NCI-H526 treated with DMSO at 0.1 percent for 48 hours (cell line): Measurements from ENCODE around the gene NOPCHAP1.
"Not testable (repeated sequence)": the region's sequence is repeated elsewhere in the genome, so short reads cannot be mapped to it uniquely, and the experiment has no call there.

Source experiments
- DNase-seq: peaks from one replicate; lab custom pipeline; 2025; lab: John Stamatoyannopoulos, UW

The NOPCHAP1 gene, protein sequence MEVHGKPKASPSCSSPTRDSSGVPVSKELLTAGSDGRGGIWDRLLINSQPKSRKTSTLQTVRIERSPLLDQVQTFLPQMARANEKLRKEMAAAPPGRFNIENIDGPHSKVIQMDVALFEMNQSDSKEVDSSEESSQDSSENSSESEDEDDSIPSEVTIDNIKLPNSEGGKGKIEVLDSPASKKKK

DNA sequence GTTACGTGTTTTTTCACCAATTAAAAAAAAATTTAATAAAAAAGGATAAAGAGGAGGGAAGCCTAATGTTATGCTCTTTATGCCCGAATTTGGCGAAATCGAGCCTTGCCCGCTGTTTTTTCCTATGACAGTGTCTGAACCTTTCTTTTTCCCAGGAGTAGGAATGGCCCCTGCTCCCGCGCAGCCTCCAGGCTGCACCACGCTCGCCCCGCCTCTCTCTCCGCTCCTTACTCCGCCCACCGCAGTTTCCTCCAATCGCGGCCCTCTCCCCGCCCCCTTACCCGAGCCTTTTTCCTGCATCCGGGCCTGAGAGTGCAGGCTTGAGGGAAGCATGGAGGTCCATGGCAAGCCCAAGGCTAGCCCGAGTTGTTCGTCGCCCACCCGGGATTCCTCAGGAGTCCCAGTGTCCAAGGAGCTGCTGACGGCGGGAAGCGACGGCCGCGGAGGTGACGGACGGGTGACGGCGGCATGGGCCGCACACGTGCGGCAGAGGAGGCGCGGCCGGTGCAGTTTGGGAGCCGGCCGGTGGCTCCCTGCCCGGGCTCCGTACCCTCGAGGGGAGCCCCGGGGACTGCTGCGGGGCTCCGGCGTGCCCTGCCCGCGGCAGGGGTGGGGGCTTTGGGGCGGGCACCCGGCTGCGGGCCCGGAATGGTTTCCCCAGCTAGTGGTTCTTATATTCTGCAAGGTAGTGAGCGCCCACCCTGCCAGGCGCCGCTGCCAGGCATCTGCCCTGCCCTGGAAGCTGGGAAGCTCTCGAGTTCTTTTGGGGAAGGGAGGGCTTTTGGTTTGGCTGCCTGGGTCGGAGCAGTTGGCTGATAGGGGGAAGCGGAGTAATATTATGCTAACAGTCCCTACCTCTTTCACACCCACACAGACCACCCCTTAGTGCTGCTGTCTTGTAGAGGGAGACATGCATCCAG is at the start of gene NOPCHAP1:
Gene NOPCHAP1, plus strand, starts transcription at position 295 of the 920 bp plus-strand sequence. Its CDS starts 37 bp downstream, at position 332.
- DNase-seq: peak; percentile 82

DNA sequence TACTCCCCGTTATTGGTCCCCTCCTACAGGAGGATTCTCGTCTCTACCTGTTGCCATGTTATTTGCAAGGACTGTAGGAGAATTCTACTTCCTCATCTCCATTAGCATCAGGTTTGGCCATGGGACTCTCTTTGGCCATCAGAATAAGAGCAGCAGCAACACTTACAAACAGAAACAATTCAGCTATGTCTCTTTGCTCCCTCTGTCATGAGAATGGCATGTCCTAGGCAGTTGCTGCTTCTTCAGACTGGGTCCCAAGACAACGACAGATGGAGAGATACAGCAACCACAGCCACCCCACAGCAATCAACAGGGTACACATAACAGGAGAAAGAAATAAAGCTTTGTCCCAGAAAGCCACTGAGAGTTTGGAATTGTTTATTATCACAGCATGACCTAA is 47.7 kb upstream of the NOPCHAP1 start:
- DNase-seq: no peak

DNA sequence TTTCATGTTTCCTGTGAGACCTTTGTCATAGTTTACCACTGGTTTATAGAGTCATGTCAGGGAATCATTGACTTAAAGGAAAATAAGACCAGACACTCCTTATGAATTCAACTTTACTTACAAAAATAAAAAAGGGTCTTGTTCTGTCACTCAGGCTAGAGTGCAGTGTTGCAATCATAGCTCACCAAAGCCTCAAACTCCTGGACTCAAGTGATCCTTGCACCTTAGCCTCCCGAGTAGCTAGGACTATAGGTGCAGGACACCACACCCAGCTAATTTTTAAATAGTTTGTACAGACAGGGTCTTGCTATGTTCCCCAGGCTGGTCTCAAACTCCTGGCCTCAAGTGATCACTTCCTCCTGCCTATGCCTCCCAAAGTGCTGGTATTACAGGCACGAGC is 47.0 kb upstream of the NOPCHAP1 start:
- DNase-seq: no peak

DNA sequence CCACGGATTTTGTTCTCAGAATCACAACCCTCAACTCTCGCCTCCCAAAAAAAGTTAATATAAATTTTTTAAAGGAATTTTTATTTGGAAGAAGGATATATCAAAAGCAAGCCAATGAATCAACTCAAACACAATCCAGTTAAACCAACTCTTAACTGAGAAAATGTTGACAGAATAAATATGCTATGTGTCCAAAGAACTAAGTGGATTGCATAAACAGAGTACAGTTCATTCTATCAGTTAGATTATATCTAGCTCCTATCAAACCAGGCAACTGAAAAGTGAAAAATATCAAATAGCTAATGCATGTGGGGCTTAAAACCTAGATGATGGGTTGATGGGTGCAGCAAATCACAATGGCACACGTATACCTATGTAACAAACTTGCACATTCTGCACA is 44.7 kb upstream of the NOPCHAP1 start:
- no peak for DNase-seq

GRCh38 chr12:104942075-104942474 is 44.0 kb upstream of the NOPCHAP1 start:
- DNase-seq: no peak

GRCh38 chr12:104943401-104943800 is 42.7 kb upstream of the NOPCHAP1 start:
- not testable (repeated sequence) for DNase-seq

DNA sequence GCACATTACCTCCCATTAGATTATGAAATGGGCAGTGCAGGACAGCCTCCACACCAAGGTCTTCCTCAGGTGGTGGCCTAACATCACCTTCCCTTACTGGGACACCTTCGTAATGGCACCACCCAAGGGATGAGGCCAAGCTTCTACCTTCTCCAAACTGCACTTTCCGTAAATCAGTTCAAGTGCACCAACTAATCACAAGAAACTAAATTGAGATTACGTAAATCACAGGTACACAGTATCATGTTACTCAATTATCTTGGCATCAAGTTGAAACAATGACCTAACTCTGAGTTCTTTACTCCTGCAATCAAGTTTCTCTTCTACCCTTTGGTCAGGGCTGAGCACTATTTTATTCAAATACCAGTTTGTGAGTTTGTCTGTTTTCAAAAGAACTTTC is 41.9 kb upstream of the NOPCHAP1 start:
- DNase-seq: no peak

GRCh38 chr12:104948716-104949115 is 37.4 kb upstream of the NOPCHAP1 start:
- DNase-seq: not testable (repeated sequence)

- DNase-seq: no peak
Measured at GRCh38 chr12:104951759-104952509, 34.2 kb upstream of the NOPCHAP1 start.

- no peak for DNase-seq
Measured at GRCh38 chr12:104952816-104953215, 33.3 kb upstream of the NOPCHAP1 start.

GRCh38 chr12:104953323-104953722 is 32.8 kb upstream of the NOPCHAP1 start:
- DNase-seq: no peak

DNA sequence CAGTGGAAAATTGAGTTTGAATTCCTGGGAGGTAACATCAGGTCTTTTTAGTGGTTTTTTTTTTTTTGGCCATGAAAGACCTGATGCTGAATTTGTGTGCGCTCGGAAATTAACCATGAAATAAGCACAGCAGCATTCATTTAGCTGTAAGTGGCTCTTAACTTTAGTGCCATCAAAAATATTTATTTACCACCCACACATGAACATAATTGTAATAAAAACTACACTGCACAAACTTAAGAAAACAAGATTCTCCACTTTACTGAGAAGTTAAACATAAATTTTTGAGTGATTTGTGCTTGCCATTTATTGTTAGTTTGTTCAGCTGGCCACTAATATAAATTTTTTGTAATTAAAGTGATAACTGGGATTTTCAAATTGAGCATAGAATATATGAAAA is 30.4 kb upstream of the NOPCHAP1 start:
- DNase-seq: no peak

DNA sequence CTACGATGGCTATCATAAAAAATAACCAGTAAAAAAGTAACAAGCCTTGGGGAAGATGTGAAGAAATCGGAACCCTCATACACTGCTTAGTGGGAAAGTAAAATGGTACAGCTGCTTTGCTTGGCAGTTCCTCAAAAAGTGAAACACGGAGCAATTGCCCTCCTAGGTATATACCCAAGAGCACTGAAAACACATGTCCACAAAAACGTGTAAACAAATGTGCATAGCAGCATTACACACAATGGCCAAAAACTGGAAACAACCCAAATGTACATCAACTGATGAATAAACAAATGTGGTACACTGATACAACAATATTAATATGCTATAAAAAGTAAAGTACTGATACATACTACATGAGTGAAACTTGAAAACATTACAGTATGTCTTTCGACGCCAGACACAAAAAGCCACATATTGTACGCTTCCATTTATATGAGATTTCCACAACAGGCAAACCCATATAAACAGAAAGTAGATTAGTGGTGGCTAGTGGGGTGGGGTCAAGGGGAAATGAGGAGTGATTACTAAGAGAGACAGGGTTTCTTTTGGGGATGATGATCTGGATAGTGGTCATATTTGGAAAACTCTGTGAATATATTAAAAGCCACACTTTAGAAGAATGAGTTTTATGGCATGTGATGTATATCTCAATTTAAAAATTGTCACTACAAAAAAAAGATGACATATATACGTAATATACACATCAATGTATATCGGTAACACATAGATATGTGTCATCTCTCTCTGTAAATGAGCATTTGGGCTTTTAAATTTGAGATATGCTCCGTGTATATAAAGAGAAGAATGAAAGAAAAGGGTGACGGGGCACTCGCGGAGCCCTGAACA is 29.0 kb upstream of the NOPCHAP1 start:
- no peak for DNase-seq

- no peak for DNase-seq
Measured at GRCh38 chr12:104957719-104958000, 28.5 kb upstream of the NOPCHAP1 start.

DNA sequence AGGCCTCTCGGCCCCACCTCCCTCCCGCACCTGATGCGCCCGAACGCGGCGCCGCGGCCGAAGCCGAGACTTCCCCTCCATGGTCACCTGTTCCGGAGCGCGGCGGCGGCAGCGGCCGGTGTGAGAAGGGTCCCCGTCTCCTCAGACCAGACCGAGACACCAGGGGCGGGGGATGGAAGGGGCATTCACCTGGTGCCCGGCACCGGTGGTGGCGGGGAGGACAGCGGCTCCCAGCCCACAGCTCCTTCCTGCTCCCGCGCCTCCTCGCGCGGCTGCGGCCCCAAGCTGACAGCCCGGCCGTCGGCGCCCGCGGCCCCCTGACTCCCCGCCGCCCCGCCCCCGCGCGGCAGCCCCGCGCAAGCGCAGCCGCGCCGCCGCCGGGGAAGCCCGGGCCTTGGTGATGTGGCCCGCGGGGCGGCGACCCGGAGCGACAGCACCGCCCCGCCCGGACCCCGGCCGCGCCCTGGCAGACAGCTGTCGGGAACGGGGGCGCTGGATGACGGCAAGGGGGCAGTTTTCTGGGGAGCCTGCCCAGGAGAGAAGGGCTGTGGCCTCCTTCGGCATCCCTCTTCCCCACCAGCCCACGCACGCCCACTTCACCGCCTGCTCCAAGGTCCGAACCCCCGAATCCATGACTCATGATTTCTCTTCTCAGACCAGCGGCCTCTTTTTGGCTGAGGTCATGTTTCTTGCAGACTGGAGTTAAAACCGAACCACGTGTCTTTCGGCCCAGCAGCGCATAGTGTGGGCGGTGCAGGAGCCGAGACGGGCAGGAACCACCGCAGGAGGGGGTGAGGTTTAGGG is 27.9 kb upstream of the NOPCHAP1 start, which contains the start of gene SLC41A2:
Gene SLC41A2, minus strand, starts transcription at position 290 of the 804 bp plus-strand sequence. CDS start 29,763 bp downstream, outside the sequence.
- peak; percentile 22 for DNase-seq

GRCh38 chr12:104958805-104959334 is 27.2 kb upstream of the NOPCHAP1 start:
- no peak for DNase-seq

GRCh38 chr12:104959335-104959841 is 26.7 kb upstream of the NOPCHAP1 start:
- DNase-seq: no peak

DNA sequence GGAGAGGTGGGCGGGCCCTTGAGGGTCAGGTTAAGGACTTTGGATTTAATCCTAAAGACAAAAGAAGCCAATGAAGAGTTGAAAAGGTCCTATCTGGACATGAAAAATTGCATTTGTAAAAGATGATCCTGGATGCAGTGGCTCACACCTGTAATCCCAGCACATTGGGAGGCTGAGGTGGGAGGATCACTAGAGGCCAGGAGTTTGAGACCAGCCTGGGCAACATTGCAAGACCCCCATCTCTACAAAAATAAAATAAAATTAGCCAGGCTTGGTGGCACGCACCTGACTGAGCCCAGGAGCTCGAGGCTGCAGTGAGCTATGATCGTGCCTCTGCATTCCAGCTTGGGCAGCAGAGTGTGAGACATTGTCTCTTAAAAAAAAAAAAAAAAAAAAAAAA is 25.7 kb upstream of the NOPCHAP1 start:
- DNase-seq: no peak

DNA sequence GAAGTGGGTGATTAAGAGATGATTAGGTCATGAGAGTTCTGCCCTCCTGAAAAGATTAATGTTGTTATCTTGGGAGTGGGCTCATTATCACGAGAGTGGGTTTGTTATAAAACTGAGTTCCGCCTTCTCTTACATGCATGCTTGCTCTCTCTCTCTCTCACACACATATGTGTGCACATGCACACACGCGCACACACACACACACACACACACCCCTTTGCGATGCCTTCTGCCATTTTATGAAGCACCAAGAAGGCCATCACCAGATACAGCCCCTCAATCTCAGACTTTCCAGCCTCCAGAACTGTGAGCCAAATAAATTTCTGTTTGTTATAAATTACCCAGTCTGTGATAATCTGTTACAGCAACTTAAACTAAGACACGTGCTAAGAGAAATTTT is 22.4 kb upstream of the NOPCHAP1 start:
- DNase-seq: no peak

DNA sequence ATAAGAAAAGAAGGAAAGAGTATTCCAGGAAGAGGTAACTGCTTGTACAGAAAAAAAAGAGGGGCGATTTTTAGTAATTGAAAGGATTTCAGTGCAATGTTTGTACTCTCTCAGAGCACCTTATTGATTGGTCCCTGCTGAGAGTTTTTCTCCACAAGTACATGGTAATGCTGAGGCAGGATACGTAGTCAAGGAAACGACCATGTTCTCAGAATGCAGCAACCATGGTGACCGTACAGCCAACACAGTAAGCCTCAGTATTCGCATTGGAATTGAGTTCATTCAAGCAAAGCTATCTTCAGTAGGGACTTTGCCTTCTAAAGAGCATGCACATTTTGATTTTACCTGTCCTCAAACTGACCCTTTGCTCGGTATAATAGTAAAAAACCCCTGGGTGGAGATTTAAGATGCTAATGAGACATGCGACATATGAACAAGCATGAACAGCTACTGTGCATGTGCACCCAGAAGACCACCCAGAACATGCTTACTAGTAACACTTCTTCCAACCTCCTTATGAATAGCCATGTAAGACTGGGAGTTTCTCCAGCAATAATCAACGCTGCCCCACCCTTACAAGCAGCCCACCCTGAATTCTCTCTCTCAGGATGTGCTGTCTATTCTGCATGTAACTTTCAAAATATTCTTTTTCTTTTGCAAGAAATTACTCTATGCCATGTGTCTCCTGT is 21.8 kb upstream of the NOPCHAP1 start:
- DNase-seq: no peak
